Right renal cortex interstitium (tissue), 3 donors: ENCODE results near the gene SERPING1. TPM values are rescaled to one million over a fixed set of nuclear protein-coding genes. Genes with fewer than 3 reads are reported as not detected.
A peak's percentile ranks its signal among the peaks of the same experiment; 100 is the strongest.

Source experiments
- DNase-seq, 3 donors: peaks; one replicate each; pipeline ENCODE4 v3.0.0-alpha.2; 2013; ENCODE audit warnings: low read depth in 3 of 3, low spot score in 2 of 3
- polyA plus RNA-seq, 3 donors: library from polyadenylated mRNA; unstranded; fragments of 120-200 nt; gene quantifications; one replicate each; pipeline ENCODE4 v1.2.1, GENCODE V29; 2013; ENCODE audit not compliant: insufficient read length in 3 of 3

Gene SERPING1
- polyA plus RNA-seq: 100 to 1,000 TPM; 139 to 172 (median 151) TPM

- peak in 2 of 3 donors; percentile 32 to 46 for DNase-seq
Observed at GRCh38 chr11:57597461-57597915, at the start of gene SERPING1. Gene SERPING1 (plus strand): TSS chr11:57597685. CDS start chr11:57598271, 586 bp downstream.

GRCh38 chr11:57547854-57548377 lies 49.6 kb upstream of the SERPING1 start:
- no peak for DNase-seq

GRCh38 chr11:57549983-57550382 lies 47.5 kb upstream of the SERPING1 start:
- no peak for DNase-seq

- DNase-seq: no peak
Observed at GRCh38 chr11:57551941-57552340, 45.5 kb upstream of the SERPING1 start.

- no peak for DNase-seq
Observed at GRCh38 chr11:57552479-57552878, 45.0 kb upstream of the SERPING1 start.

GRCh38 chr11:57555393-57555792 lies 42.1 kb upstream of the SERPING1 start:
- no peak for DNase-seq

- DNase-seq: no peak
Observed at GRCh38 chr11:57556041-57556440, 41.4 kb upstream of the SERPING1 start.

- DNase-seq: no peak
Observed at GRCh38 chr11:57560146-57560545, 37.3 kb upstream of the SERPING1 start.

GRCh38 chr11:57562596-57562995 lies 34.9 kb upstream of the SERPING1 start:
- DNase-seq: no peak

- DNase-seq: peak in 1 of 3 donors; percentile 23
Observed at GRCh38 chr11:57566005-57566904, 31.2 kb upstream of the SERPING1 start.

GRCh38 chr11:57566905-57567514 lies 30.5 kb upstream of the SERPING1 start:
- no peak for DNase-seq

GRCh38 chr11:57567515-57568329 lies 29.8 kb upstream of the SERPING1 start, which contains the start of gene UBE2L6:
Gene UBE2L6 (minus strand): TSS chr11:57567672. CDS start chr11:57567611, 61 bp downstream.
- peak in 1 of 3 donors; percentile 24 for DNase-seq

GRCh38 chr11:57568330-57568766 lies 29.1 kb upstream of the SERPING1 start:
- peak; percentile 72 to 76 (median 75) for DNase-seq

- DNase-seq: no peak
Observed at GRCh38 chr11:57571606-57572005, 25.9 kb upstream of the SERPING1 start.

- DNase-seq: no peak
Observed at GRCh38 chr11:57574061-57574460, 23.4 kb upstream of the SERPING1 start.

GRCh38 chr11:57584341-57584740 lies 13.1 kb upstream of the SERPING1 start:
- DNase-seq: no peak

GRCh38 chr11:57585301-57585700 lies 12.2 kb upstream of the SERPING1 start:
- DNase-seq: no peak

GRCh38 chr11:57586711-57587245 lies 10.7 kb upstream of the SERPING1 start:
- DNase-seq: no peak

- DNase-seq: no peak
Observed at GRCh38 chr11:57588046-57588710, 9.3 kb upstream of the SERPING1 start.
